Measurements from ENCODE around the gene CTNNA3. TPM values are rescaled to one million over a fixed set of nuclear protein-coding genes. Genes with fewer than 3 reads are reported as not detected.

Gene CTNNA3
- total RNA-seq, 2 donors from 2014 or later: 1.6 TPM; not detected in 1

- no peak for ATAC-seq
- H3K9me3 ChIP-seq (ENCODE audit: control insufficient read depth, low read length, poor library complexity, severe bottlenecking): no peaks in the 10 kb centered on the region
- H3K27ac Mint-ChIP-seq: no peak overlapping the region
- H3K36me3 Mint-ChIP-seq (ENCODE audit: low read depth): no peaks in the 10 kb centered on the region
- no peaks in the 10 kb centered on the region for H3K27me3 Mint-ChIP-seq
- H3K4me1 Mint-ChIP-seq: no peaks in the 10 kb centered on the region
- no peak for DNase-seq
- no peak overlapping the region for H3K4me3 Mint-ChIP-seq
Measured at GRCh38 chr10:66717231-66717981, 978.6 kb downstream of the CTNNA3 start.

DNA sequence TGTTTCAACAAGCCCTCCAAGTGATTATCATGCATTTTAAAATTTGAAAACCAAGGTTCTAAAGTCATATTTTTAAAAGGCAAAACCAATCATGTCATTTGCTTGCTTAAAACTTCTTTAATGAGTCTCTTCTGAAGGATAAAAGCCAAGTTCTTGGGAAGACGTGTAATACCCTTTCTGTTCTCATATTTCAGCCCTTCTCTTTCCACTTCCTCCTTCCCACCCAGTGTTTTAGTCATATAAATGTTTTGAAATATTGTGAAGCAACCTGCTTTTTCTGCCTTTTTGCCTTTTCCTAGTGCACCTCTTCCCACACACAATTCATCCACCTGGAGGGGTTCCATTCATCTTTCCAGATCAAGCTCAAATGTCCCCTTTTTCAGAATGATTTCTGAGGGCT is 981.3 kb downstream of the CTNNA3 start:
- no peak overlapping the region for H3K4me3 Mint-ChIP-seq
- ATAC-seq (no peak), DNase-seq (no peak)
- H3K27ac Mint-ChIP-seq: no peak overlapping the region
- H3K9me3 ChIP-seq (ENCODE audit: control insufficient read depth, low read length, poor library complexity, severe bottlenecking): no peaks in the 10 kb centered on the region
- H3K36me3 Mint-ChIP-seq (ENCODE audit: low read depth): no peaks in the 10 kb centered on the region
- H3K27me3 Mint-ChIP-seq: no peaks in the 10 kb centered on the region
- no peaks in the 10 kb centered on the region for H3K4me1 Mint-ChIP-seq

- H3K4me3 Mint-ChIP-seq: no peak overlapping the region
- ATAC-seq (no peak), DNase-seq (no peak)
- H3K4me1 Mint-ChIP-seq: no peaks in the 10 kb centered on the region
- H3K27ac Mint-ChIP-seq: no peak overlapping the region
- no peaks in the 10 kb centered on the region for H3K27me3 Mint-ChIP-seq
- H3K9me3 ChIP-seq (ENCODE audit: control insufficient read depth, low read length, poor library complexity, severe bottlenecking): no peaks in the 10 kb centered on the region
- H3K36me3 Mint-ChIP-seq (ENCODE audit: low read depth): no peaks in the 10 kb centered on the region
Measured at GRCh38 chr10:66713387-66713786, 982.6 kb downstream of the CTNNA3 start.

- no peaks in the 10 kb centered on the region for H3K36me3 Mint-ChIP-seq (ENCODE audit: low read depth)
- H3K4me1 Mint-ChIP-seq: no peaks in the 10 kb centered on the region
- H3K9me3 ChIP-seq (ENCODE audit: control insufficient read depth, low read length, poor library complexity, severe bottlenecking): no peaks in the 10 kb centered on the region
- no peak for ATAC-seq
- DNase-seq: no peak
- H3K27ac Mint-ChIP-seq: no peak overlapping the region
- H3K27me3 Mint-ChIP-seq: no peaks in the 10 kb centered on the region
- no peak overlapping the region for H3K4me3 Mint-ChIP-seq
Measured at GRCh38 chr10:66698069-66698468, 997.9 kb downstream of the CTNNA3 start.

- no peaks in the 10 kb centered on the region for H3K4me1 Mint-ChIP-seq
- no peaks in the 10 kb centered on the region for H3K27me3 Mint-ChIP-seq
- no peaks in the 10 kb centered on the region for H3K9me3 ChIP-seq (ENCODE audit: control insufficient read depth, low read length, poor library complexity, severe bottlenecking)
- no peaks in the 10 kb centered on the region for H3K36me3 Mint-ChIP-seq (ENCODE audit: low read depth)
- ATAC-seq: no peak
- no peak overlapping the region for H3K27ac Mint-ChIP-seq
- DNase-seq: no peak
- H3K4me3 Mint-ChIP-seq: no peak overlapping the region
Measured at GRCh38 chr10:66695046-66695445, 1000.9 kb downstream of the CTNNA3 start.

GRCh38 chr10:66684581-66684980 is 1011.4 kb downstream of the CTNNA3 start:
- DNase-seq (no peak), ATAC-seq (no peak)
- H3K9me3 ChIP-seq (ENCODE audit: control insufficient read depth, low read length, poor library complexity, severe bottlenecking): no peaks in the 10 kb centered on the region
- no peaks in the 10 kb centered on the region for H3K4me1 Mint-ChIP-seq
- no peaks in the 10 kb centered on the region for H3K27me3 Mint-ChIP-seq
- H3K4me3 Mint-ChIP-seq: no peak overlapping the region
- no peak overlapping the region for H3K27ac Mint-ChIP-seq
- H3K36me3 Mint-ChIP-seq (ENCODE audit: low read depth): no peaks in the 10 kb centered on the region

DNA sequence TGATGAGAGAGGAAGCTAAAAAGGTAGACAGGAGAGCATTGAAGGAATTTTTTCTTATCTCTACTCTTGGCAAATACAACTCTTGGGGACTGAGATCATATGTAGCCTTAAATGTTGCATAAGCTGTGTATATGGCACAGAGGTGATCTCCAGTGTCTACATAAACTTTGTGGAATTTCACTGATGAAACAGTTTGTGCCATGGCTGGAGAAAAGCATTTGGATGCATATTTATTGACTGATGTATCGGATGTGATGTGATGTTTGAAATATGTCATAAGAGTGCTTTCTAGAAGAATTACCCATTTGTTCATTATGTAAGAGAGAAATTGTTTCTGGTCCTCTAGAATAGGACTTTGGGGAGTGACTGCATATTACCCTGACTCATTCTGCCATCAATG is 1015.1 kb downstream of the CTNNA3 start:
- no peak overlapping the region for H3K4me3 Mint-ChIP-seq
- H3K27me3 Mint-ChIP-seq: no peaks in the 10 kb centered on the region

DNA sequence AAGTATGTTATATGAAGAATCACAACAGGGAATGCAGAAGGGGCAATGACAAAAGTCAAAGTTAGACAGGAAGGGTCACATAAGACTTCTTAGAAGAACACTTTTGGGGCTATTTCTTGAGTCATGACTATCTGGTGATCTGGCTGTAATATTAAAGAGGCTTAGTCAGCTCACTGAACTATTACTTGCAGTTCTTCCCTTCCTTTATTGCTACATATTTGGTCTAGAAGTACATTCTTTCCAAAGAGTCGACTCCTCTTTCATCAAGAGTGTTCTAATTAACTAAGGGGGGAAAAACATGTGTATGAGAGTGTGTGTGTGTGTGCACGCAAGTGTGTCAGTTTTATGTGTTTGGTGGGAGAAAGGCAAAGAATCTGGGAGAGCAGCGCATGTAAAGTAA is 1017.5 kb downstream of the CTNNA3 start:
- H3K27ac Mint-ChIP-seq: no peak overlapping the region
- DNase-seq: no peak
- H3K36me3 Mint-ChIP-seq (ENCODE audit: low read depth): no peaks in the 10 kb centered on the region
- no peak overlapping the region for H3K4me3 Mint-ChIP-seq
- no peaks in the 10 kb centered on the region for H3K4me1 Mint-ChIP-seq
- H3K27me3 Mint-ChIP-seq: no peaks in the 10 kb centered on the region
- ATAC-seq: no peak
- H3K9me3 ChIP-seq (ENCODE audit: control insufficient read depth, low read length, poor library complexity, severe bottlenecking): no peaks in the 10 kb centered on the region

More for the DNA sequence above, 1015.1 kb downstream of the CTNNA3 start:
- no peaks in the 10 kb centered on the region for H3K36me3 Mint-ChIP-seq (ENCODE audit: low read depth)
- ATAC-seq (no peak), DNase-seq (no peak)
- H3K4me1 Mint-ChIP-seq: no peaks in the 10 kb centered on the region
- H3K27ac Mint-ChIP-seq: no peak overlapping the region
- H3K9me3 ChIP-seq (ENCODE audit: control insufficient read depth, low read length, poor library complexity, severe bottlenecking): no peaks in the 10 kb centered on the region

- no peaks in the 10 kb centered on the region for H3K9me3 ChIP-seq (ENCODE audit: control insufficient read depth, low read length, poor library complexity, severe bottlenecking)
- Mint-ChIP-seq H3K4me3 (no peak overlapping the region), H3K36me3 (ENCODE audit: low read depth) (no peaks in the 10 kb centered on the region), H3K4me1 (no peaks in the 10 kb centered on the region), H3K27ac (no peak overlapping the region), H3K27me3 (no peaks in the 10 kb centered on the region)
- no peak for ATAC-seq
- DNase-seq: no peak
Measured at GRCh38 chr10:66673071-66673470, 1022.9 kb downstream of the CTNNA3 start.

- no peak for ATAC-seq
- Mint-ChIP-seq H3K4me1 (no peaks in the 10 kb centered on the region), H3K27ac (no peak overlapping the region), H3K27me3 (no peaks in the 10 kb centered on the region), H3K4me3 (no peak overlapping the region), H3K36me3 (ENCODE audit: low read depth) (no peaks in the 10 kb centered on the region)
- H3K9me3 ChIP-seq (ENCODE audit: control insufficient read depth, low read length, poor library complexity, severe bottlenecking): no peaks in the 10 kb centered on the region
- DNase-seq: no peak
Measured at GRCh38 chr10:66671562-66671961, 1024.4 kb downstream of the CTNNA3 start.

GRCh38 chr10:66671064-66671463 is 1024.9 kb downstream of the CTNNA3 start:
- no peak overlapping the region for H3K4me3 Mint-ChIP-seq
- no peaks in the 10 kb centered on the region for H3K36me3 Mint-ChIP-seq (ENCODE audit: low read depth)
- H3K27ac Mint-ChIP-seq: no peak overlapping the region
- H3K9me3 ChIP-seq (ENCODE audit: control insufficient read depth, low read length, poor library complexity, severe bottlenecking): no peaks in the 10 kb centered on the region
- no peak for ATAC-seq
- no peak for DNase-seq
- H3K4me1 Mint-ChIP-seq: no peaks in the 10 kb centered on the region
- no peaks in the 10 kb centered on the region for H3K27me3 Mint-ChIP-seq

- ATAC-seq: no peak
- no peaks in the 10 kb centered on the region for H3K36me3 Mint-ChIP-seq (ENCODE audit: low read depth)
Measured at GRCh38 chr10:66656499-66656898, 1039.5 kb downstream of the CTNNA3 start.

DNA sequence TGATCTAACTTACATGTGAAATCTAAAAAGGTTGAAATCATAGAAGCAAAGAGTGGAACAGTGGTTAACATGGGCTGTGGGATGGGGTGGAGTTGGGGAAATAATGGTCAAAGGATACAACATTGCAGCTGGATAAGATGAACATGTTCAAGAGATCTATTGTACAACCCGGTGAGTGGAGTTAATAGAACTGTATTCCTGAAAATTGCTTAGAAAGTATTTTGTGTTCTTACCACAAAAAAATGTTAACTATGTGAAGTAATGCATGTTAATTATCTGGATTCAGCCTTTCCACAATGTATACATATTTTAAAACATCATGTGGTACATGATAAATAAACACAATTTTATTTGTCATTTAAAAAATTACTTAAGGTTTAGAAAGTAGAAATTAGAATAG is 1041.1 kb downstream of the CTNNA3 start:
- Mint-ChIP-seq H3K27me3 (no peaks in the 10 kb centered on the region), H3K36me3 (ENCODE audit: low read depth) (no peaks in the 10 kb centered on the region), H3K4me1 (no peaks in the 10 kb centered on the region), H3K4me3 (no peak overlapping the region), H3K27ac (no peak overlapping the region)
- H3K9me3 ChIP-seq (ENCODE audit: control insufficient read depth, low read length, poor library complexity, severe bottlenecking): no peaks in the 10 kb centered on the region
- no peak for ATAC-seq
- no peak for DNase-seq

More at GRCh38 chr10:66656499-66656898, 1039.5 kb downstream of the CTNNA3 start:
- H3K4me1 Mint-ChIP-seq: no peaks in the 10 kb centered on the region
- no peak for DNase-seq
- H3K27me3 Mint-ChIP-seq: no peaks in the 10 kb centered on the region
- H3K27ac Mint-ChIP-seq: no peak overlapping the region
- no peak overlapping the region for H3K4me3 Mint-ChIP-seq
- no peaks in the 10 kb centered on the region for H3K9me3 ChIP-seq (ENCODE audit: control insufficient read depth, low read length, poor library complexity, severe bottlenecking)

DNA sequence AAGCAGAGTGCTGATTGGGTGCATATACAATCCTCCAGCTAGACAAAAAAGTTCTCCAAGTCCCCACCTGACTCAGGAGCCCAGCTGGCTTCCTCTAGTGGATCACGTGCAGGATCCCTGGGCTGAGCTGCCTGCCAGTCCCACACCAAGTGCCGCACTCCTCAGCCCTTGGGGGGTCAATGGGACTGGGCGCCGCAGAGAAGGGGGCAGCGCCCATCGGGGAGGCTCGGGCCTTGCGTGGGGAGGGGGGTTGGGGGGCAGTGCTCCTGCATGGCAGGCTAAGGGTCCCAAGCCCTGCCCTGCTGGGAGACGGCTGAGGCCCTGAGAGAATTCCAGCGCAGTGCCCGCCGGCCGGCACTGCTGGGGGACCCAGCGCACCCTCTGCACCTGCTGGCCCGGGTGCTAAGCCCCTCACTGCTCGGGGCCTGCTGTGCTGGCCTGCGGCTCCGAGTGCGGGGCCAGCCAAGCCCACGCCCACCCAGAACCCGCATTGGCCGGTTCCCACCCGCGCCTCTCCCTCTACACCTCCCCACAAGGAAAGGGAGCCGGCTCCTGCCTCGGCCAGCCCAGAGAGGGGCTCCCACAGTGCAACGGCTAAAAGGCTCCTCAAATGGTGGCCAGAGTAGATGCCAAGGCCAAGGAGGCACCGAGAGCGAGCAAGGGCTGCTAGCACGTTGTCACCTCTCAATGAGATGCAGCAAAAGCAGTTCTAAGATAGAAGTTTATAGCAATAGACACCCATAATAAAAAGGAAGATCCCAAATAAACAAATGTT is 1044.5 kb downstream of the CTNNA3 start:
- H3K36me3 Mint-ChIP-seq (ENCODE audit: low read depth): no peaks in the 10 kb centered on the region
- ATAC-seq (no peak), DNase-seq (no peak)
- no peaks in the 10 kb centered on the region for H3K9me3 ChIP-seq (ENCODE audit: control insufficient read depth, low read length, poor library complexity, severe bottlenecking)
- H3K27me3 Mint-ChIP-seq: no peaks in the 10 kb centered on the region
- no peak overlapping the region for H3K4me3 Mint-ChIP-seq
- no peaks in the 10 kb centered on the region for H3K4me1 Mint-ChIP-seq
- H3K27ac Mint-ChIP-seq: no peak overlapping the region

All from T-helper 17 cell (primary cell).